Kidney glomerular epithelial cell (primary cell): ENCODE data around the gene CCR1.
A peak's percentile ranks its signal among the peaks of the same experiment; 100 is the strongest.
"Not testable (repeated sequence)": the region's sequence is repeated elsewhere in the genome, so short reads cannot be mapped to it uniquely, and the experiment has no call there.

ENCODE experiments used
- DNase-seq: peaks from one replicate; lab custom pipeline; 2025; lab: John Stamatoyannopoulos, UW

CCR1 gene

DNA sequence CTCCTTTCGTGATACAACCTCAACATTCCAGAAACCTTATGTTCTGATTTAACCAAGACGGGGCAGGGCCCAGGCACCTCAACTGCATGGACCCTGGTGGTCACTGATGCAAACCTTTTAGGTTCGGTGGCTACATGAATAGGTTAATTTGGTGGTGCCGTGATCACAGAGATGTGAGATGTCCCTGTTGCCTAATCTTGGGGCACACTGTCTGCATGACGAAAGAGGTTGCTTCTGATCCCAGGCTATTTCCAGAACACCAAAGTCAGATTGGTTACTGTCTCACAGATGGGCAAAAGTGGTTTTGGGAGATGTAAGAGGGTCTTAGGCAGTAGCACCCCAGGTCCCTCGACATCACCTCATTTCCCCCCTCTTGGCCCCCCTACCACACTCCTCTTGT lies 4.0 kb upstream of the CCR1 start:
- DNase-seq = no peak

DNA sequence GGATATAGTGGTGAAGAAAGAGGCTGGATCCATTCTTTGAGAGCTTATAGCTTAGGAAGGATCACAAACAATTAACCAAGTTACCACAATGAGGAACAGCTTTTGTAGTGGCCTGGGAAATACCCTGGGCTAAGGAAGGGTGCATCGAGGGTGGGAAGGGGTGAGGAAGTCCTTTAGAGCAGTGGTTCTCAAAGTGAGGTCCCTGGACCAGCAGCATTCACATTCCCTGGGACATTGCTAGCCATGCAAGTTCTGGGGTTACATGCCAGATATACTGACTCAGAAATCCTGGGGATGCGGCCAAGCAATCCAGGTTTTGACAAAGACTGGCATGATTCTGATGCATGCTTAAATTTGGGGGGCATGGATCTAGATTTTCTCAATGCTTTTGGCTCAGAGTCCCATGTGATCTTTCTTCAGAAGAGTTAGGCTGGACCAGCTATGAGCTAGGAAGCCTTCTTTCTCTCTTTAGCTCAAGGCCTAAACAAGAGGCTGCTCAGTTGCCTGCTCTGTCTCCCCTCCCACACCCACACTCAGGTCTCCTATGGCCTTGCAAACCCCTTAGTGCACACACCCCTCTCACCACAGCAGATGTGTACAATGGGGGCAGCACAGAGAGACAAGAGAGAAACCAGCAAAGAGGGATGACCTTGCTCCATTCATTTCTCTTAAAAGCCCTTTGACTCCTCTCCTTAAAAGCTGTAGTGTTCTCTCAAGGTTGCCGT lies 1.8 kb upstream of the CCR1 start:
- no peak for DNase-seq

DNA sequence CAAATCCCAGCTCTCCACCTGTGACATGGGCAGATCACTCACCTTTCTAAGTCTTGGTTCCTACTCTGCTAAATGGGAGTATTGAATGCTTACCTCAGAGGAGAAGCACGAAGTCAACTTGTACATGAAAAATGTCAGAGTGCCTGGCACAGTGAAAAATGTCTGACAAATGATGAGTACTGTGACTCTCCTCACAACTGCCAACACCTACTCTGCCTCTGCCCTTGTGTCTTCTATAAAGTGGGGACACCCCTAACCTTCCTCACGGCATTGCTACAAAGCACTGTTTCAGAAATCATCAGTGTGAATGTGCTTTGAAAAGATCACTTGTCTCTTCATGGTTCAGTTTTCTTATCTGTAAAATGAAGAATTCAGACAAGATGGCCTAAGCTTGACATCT lies 940 bp upstream of the CCR1 start:
- no peak for DNase-seq

DNA sequence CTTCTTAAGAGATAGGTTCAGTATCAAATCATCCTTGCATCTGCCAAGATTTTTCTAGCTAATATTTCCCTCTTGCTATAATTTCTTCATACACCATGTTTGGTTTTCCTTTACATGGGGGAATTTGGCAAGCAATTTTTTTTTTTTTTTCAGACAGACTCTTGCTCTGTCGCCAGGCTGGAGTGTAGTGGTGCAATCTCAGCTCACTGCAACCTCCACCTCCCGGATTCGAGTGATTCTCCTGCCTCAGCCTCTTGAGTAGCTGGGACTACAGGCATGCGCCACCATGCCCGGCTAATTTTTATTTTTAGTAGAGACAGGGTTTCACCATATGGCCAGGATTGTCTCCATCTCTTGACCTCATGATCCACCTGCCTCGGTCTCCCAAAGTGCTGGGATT lies 599 bp downstream of the CCR1 start:
- not testable (repeated sequence) for DNase-seq

DNA sequence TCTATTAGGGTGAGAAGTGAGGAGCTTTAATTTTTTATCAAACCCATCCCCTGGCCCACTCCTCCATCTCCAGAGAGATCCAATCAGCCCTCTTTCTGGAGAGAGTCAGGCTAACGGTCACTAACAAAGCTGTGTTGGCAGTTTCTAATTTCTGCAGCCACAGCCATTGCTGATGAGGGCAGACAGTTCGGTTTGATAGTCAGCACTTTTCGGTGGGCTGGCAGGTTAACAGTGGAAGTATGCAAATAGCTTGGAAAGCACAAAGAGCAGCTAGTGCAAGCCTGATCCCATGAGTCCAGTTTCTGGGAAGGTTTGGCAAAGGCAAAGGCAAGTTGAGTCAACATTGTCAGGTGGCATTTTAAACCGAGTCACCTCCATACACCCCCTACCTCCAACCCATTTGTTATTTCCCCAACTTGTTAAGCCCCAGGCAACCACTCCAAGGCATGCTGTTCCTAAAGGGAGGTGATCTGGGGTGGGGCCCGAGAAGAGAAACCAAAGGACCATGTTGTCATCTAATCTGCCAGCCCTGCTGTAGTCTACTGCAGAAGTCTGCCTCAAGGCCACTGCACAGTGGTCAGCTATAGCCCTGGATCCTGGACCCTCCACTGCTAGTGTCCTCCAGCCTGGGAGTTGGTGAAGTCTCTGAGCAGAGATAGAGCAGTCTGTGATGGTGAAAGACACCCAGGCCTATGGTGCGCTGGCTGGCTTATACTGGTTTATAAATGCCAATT lies 1.7 kb downstream of the CCR1 start:
- DNase-seq = no peak

DNA sequence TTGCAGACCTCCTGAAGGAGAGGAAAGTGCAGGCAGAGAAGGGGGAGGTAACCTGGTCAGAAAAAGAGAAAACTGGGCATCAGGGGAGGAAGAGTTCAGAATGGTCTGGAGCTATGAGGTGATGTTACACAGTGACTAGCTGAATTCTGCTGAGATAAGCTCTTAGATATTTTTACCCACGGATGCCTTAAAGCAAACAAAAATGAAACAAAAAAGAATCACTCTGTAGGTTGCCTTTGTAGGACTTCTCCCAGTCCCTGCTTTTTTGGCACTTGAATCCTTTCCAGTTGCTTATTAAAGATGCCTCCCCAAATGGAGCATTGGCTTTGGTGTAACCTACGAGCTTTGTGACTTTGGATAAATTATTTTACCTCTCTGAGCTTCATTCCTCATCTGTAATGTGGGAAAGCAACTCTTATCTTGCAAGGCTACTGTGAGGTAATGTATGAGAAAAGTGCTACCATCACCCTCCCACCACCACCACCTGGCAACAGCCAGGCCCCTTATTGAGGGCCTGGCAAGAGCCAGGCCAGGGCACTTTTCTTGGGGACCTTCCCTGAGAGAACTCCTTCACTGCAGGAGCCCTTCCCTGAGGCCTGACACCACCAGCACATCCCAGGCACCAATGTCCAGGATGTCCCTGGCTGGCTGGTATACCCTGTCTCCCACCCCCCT lies 2.7 kb downstream of the CCR1 start:
- DNase-seq = no peak

DNA sequence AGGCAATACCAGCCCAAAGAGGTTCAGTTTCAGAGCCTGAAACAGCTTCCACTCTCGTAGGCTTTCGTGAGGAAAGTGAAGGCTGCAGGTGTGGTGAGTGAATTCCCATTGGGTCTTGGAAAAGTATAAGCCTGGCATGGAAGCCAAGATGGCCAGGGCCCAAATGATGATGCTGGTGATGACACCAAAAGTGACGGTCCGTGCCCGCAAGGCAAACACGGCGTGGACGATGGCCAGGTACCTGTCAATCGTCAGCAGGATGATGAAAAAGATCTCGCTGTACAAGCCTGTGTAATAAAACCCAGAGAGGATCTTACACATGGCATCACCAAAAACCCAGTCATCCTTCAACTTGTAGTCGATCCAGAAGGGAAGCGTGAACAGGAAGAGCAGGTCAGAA lies 4.4 kb downstream of the CCR1 start:
- no peak for DNase-seq

DNA sequence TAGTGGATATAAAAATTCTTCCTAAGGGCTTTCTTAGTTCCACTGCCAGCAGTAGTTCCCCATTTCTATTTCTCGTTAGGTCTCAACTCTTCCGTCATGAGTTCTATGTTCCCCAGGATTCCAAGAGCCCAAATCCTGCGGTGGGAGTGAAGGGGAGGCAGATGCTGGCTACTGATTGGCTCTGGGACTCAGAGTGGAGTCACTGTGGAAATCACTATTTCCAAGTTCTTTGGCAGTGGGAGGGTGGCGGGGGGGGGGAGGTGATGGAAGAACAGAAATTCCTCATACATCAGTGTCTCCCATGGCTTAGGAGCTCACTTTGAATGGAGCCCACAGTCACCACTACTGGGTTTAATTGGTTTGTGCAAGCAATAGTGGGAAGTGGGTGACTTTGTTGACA lies 5.6 kb downstream of the CCR1 start:
- no peak for DNase-seq

DNA sequence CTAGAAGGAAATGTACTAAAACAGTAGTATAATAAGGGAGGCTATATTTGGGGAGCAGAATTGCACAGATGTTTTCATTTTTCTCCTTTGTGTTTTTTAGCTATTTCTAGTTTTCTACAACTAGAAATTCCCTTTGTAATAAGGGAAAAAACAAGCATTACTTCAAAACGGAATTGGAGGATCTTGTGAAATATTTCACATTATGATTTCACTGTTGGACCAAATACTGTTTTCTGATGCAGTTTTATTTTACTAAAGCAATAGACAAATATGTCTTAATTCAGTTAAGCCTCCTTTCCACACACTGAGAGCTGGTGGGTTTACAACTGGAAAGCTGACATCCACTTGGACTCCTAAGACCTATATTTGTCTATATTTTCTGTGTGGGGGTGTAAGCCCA lies 7.3 kb downstream of the CCR1 start:
- DNase-seq = no peak

DNA sequence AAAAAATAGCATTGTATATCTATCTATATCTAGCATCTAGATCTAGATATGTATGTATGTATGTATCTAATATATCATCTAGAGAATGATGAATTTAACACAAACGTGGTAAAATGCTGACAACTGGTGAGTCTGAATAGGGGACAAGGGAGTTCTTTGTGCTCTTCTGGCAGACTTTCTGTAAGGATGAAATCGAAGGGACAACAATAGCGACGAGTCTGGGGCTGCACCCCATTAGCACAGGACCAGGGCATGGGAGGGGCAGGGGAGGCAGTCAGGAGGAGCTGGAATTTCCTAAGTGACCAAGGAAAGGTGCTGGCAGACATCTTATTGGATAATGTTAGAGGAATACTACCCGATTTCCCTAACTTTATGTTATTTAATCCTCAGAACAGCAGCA lies 7.9 kb downstream of the CCR1 start:
- DNase-seq = no peak

DNA sequence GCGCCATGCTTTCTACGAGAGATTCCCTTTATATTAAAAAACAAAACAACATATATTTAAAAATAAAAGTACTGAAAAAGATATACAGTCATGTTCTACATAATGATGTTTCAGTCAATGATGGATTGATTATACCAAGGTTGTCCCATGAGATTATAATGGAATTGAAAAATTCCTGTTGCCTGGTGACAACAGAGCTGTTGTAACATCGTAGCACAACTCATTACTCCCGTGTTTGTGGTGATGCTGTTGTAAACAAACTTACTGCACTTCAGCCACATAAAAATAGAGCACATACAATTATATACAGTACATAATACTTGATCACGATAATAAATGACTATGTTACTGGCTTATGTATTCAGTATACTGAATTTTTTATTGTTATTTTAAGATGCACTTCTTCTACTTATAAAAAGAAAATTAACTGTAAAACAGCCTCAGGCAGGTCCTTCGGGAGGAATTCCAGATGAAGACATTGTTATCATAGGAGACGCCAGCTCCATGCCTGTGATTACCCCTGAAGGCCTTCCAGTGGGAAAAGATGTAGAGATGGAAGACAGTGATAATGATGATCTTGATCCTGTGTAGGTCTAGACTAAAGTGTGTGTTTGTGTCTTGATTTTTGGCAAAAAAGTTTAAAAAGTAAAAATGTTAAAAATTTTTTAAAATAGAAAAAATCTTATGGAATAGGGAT lies 11.7 kb downstream of the CCR1 start:
- DNase-seq = no peak

DNA sequence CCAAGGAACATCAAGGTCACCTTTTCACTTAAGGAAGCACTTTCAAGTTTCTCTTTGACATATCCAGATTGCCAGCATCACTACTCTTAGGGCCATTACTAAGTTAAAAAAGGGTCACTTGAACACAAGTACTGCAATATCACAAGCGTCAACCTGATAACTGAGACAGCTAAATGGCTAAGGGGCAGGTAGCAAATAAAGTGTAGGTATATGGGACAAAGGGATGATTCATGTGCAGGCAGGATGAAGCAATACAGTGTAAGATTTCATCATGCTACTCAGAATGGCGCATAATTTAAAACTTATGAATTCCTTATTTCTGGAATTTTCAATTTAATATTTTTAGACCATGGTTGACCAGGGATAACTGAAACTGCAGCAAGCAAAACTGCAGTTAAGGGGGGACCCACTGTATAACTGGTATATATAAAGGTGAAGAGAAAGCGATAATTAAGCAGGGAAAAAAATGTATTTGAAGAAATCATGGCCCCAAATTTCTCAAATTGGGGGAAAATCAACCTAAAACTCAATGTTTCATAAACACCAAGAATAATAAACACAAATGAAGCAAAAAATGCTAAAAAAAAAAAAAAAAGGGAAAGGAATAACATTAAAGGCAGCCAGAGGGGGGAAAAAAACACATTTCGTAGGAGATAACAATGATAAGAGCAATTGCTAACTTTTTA lies 13.1 kb downstream of the CCR1 start:
- no peak for DNase-seq

DNA sequence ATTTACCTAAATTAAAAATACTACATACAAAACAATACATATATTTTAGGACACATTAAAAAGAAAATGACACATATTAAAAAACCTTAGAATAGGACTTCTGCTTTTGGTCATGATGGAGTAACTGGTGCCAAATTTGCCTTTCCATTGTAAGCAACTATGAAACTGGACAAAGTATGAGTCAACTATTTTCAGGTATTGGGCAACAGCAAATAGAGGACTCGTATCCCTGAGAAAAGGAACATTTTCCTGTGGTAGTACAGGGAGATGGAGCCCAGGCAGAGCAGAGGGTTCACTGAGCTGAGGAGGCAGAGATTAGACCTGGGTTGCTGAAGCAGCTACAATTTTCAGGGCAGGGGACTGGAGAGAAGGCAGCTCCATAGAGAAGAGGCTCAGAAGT lies 14.7 kb downstream of the CCR1 start:
- no peak for DNase-seq

DNA sequence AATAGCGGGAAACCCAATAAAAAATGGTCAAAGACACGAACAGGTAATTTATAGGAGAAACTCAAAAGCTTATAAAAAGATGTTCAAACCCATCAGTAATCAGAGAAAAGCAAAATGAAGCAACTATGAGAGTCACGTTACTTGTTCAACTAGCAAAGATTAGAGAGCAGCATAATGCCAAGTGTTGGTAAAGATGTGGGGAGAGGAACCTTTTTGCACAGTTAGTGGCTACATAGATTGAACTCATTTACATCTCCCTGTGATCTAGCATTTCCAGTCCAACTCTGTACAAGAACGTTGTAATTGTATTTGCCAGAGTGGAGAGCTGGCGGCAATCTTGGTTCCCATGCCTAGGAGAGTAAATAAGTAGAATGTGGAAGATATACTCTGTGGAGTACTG lies 15.2 kb downstream of the CCR1 start:
- no peak for DNase-seq

DNA sequence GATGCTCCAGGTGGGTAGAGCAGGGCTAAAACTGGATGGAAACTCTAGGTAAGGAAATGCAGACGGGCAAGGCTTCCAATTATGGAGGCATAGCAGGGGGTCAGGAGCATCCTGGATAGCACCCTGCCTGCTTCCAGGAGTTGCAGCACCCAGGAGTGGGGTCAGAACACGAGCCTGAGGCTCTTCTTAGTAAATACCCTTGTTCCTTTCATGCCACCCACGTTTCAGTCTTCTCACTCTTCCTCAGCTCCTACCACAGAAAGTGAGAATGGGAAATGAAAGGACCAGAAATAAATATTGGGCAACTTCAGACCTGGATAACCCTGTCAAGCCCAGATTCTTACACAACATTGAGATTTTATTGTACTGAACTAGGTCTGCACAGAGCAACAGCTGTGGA lies 16.4 kb downstream of the CCR1 start:
- DNase-seq = no peak

DNA sequence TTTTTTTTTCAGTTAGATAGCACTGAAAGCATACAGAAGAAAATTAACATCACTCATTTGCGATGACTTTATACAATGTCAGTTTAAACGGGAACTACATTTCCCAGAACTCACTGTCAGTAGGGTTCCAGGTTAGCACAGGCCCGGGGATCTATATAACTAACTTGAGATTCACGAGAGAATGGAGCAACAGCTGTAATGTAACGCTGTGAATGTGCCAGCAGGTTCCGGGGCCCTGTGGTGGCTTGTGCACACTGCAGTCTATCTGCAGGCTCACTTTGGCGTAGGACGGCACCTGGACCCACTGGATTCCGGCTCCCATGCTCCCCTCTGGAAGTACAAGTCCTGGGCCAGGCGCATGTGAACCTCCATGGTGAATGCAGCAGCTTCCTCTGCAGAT lies 19.4 kb downstream of the CCR1 start:
- no peak for DNase-seq

DNA sequence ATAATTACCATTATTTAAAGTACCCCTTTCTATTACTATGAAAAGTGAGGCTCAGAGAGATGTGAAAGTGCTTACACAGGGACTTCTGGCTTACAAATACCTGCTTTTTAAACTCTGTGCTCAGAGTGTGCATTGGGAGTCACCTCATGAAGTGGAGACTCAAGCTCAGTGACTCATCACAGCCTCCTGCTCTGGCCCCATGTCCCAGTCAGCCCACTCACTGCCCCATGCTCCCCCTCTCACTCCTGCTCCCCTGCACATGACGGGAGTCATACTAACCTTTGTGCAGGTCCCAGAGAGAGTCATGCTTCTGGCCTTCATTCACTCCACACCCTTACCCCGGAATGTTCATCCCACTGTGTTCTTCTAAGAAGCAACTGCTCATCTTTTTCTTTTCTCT lies 20.2 kb downstream of the CCR1 start:
- peak; percentile 69 for DNase-seq

DNA sequence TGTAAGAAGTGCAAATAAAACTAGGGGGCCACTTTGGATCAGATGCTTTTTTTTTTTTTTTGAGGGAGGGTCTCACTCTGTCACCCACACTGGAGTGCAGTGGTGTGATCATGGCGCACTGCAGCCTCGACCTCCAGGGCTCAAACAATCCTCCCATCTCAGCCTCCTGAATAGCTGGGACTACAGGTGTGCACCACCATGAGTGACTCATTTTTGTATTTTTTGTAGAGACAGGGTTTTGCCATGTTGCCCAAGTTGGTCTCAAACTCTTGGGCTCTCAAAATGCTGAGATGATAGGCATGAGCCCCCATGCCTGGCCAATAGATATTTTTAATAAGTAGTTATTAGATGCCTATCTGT lies 20.8 kb downstream of the CCR1 start:
- DNase-seq = no peak

DNA sequence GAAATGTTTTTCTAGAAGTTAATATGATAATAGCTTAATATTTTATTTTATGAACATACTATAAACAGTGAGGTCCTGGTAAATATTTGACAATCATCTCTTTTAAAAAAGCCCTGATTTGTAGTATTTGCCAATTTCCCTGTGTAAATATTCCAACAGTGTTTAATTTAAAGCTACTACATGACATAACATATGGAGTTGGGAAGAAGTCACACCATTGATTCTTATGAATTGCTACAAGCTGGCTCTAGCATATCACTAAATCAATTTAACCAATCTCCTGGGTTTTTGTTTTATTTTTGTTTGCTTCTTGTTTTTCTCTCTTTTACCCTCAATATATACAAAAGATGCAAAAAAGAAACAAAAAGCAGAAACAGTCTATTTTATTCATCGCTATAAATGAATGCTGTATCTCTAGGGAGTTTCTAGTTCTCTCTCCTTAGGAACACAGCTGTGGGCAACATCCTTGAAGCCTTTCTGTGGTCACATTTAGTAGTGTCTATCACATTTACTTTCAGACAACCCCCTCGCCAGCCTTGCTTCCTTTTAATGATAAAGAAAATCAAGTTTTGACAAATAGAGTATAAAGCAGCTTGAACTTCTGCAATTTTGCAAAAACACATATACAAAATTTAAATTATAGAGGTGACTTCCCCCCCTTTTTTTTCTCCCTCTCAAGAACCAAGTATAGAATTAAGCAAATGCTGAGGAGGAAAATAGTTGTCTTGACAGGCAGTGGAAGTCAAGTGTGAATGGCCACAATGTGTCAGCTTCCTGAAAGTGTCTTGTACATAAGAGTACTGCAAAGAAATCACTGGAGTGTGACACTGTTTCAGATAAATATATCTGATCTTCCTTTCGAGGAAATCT lies 21.4 kb downstream of the CCR1 start:
- peak; percentile 3 for DNase-seq

DNA sequence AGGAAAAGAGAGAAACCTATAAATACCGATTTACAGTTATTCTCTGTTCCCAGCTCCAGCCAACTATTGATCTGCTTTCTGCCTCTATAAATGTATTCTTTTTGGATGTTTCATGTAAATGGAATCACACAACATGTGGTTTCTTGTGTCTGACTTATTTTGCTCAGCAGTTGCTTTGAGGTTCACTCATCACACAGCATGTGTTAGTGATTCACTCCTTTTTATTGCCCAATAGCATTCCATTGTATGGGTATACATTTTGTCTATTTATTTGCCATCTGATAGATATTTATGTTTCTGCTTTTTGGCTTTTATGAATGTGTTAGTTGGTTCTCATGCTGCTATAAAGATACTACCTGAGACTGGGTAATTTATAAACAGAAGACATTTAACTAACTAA lies 23.6 kb downstream of the CCR1 start:
- peak; percentile 23 for DNase-seq

DNA sequence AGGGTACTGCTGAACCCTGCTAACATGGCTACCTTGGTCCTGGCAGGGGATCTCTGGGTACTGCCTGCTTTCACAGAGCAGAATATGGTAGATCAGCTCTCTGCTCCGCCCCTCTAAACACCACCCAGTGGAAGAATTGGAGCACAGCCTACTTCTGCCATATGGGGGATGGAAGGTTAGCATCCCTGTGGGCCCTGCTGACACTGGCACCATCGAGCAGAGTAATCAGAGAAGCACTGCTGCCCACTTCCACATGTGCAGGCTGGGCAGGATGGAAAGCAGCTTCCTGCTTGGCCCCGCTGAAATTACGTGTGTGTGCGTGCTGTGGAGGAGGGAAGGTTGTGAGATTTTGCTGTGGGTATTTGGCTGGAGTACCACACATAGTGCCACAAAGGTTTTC lies 24.8 kb downstream of the CCR1 start:
- DNase-seq = no peak
